CD4-positive, CD25-positive, alpha-beta regulatory T cell (primary cell): Measurements from ENCODE around the gene FNIP1. TPM values are rescaled to one million over a fixed set of nuclear protein-coding genes. Genes with fewer than 3 reads are reported as not detected.

Experiments
- ATAC-seq, 2 donors: fragments of 150-1000 bp; cut with Tn5 transposase; one replicate each; pipeline ENCODE4 v1.10.0; 2021; ENCODE audit warnings: low read depth in 2 of 2, moderate number of reproducible peaks in 2 of 2, moderate library complexity in 1 of 2
- DNase-seq, 3 donors: peaks; one replicate each; pipeline versions ENCODE4 v3.0.0 to v3.0.0-alpha.2; 2012 to 2022; ENCODE audit warnings: mixed read lengths in 1 of 3
- H3K27ac ChIP-seq: one replicate; pipeline ENCODE4 v1.7.0; 2013; ENCODE audit warnings: mild to moderate bottlenecking, low read length; ENCODE audit not compliant: insufficient read depth, poor library complexity, severe bottlenecking
- H3K27me3 ChIP-seq: one replicate; pipeline ENCODE4 v1.7.0; 2013; ENCODE audit warnings: low read length; ENCODE audit not compliant: control insufficient read depth, insufficient read depth
- H3K36me3 ChIP-seq: one replicate; pipeline ENCODE4 v1.7.0; 2013; ENCODE audit warnings: mild to moderate bottlenecking, low read length, moderate library complexity; ENCODE audit not compliant: control insufficient read depth, insufficient read depth
- H3K4me1 ChIP-seq: 2 replicates; pipeline ENCODE4 v1.7.0; 2013; ENCODE audit warnings: mild to moderate bottlenecking, low read length; ENCODE audit not compliant: insufficient read depth, control insufficient read depth, poor library complexity, severe bottlenecking
- H3K4me3 ChIP-seq: one replicate; pipeline ENCODE4 v1.7.0; 2013; ENCODE audit warnings: low read depth, mild to moderate bottlenecking, low read length, moderate library complexity
- H3K9me3 ChIP-seq, 2 experiments: 1 replicate in 1 of 2; 2 replicates in 1 of 2; pipeline ENCODE4 v1.7.0; 2013; ENCODE audit warnings: low read length in 2 of 2, mild to moderate bottlenecking in 1 of 2, moderate library complexity in 1 of 2; ENCODE audit not compliant: control insufficient read depth in 2 of 2
- H3K27ac Mint-ChIP-seq, 3 donors: one replicate each; pipeline ENCODE4 v1.8.0; 2020 to 2022; ENCODE audit warnings: mild to moderate bottlenecking in 3 of 3, mixed read lengths in 3 of 3, moderate library complexity in 2 of 3
- H3K27me3 Mint-ChIP-seq: one replicate; pipeline ENCODE4 v1.8.0; 2022; ENCODE audit warnings: mild to moderate bottlenecking, mixed read lengths
- H3K36me3 Mint-ChIP-seq: one replicate; pipeline ENCODE4 v1.8.0; 2020; ENCODE audit warnings: mixed read lengths
- H3K4me1 Mint-ChIP-seq, 4 donors: one replicate each; pipeline ENCODE4 v1.8.0; 2020 to 2022; ENCODE audit warnings: mixed read lengths in 4 of 4, mild to moderate bottlenecking in 1 of 4
- H3K4me3 Mint-ChIP-seq, 4 donors: one replicate each; pipeline ENCODE4 v1.8.0; 2020 to 2022; ENCODE audit warnings: mild to moderate bottlenecking in 4 of 4, mixed read lengths in 4 of 4, moderate library complexity in 3 of 4
- H3K9me3 Mint-ChIP-seq, 7 donors: one replicate each; pipeline ENCODE4 v1.8.0; 2020 to 2022; ENCODE audit warnings: mixed read lengths in 7 of 7, mild to moderate bottlenecking in 3 of 7, moderate library complexity in 2 of 7
- polyA plus RNA-seq, 4 donors: library from polyadenylated mRNA; unstranded; fragments of 300-500 nt; fragmentation: Illumina TruSeq; gene quantifications; one replicate each; pipeline ENCODE4 v1.2.3, GENCODE V29; 2021
- total RNA-seq: library from RNA; stranded (reverse); gene quantifications from one replicate; pipeline ENCODE4 v1.2.3, GENCODE V29; 2022

The FNIP1 gene
- total and polyA plus RNA-seq, 5 donors from 2014 or later, result 10.0 to 33.2 (median 14.1) TPM

DNA sequence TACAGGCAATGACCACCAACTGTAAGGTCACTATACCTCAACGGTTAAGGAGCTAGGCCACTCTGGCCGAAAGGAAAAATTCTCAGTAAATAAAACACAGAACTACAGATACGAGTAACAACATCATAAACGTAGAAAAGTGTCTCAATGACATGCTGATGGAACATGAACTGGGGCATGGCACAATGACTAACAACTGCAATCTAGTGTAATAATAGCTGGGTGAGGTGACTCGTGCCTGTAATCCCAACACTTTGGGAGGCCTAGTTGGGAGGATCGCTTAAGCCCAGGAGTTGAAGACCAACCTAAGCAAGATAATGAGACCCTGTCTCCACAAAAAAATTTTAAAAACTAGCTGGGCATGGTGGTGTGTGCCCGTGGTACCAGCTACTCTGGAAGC is 152.0 kb downstream of the FNIP1 start:
- Mint-ChIP-seq H3K9me3 (no peaks in the 10 kb centered on the region), H3K27me3 (no peaks in the 10 kb centered on the region), H3K4me1 (peaks cover 6 to 15% (median 11%) of the 10 kb centered on the region in 4 donors), H3K4me3 (no peak overlapping the region), H3K36me3 (peaks cover 27% of the 10 kb centered on the region), H3K27ac (peak overlapping the region in 1 of 3 donors; percentile 16)
- Histone ChIP-seq H3K27ac (no peak overlapping the region), H3K9me3 (no peaks in the 10 kb centered on the region), H3K4me3 (no peak overlapping the region), H3K4me1 (peaks cover 7% of the 10 kb centered on the region), H3K36me3 (peaks cover 23% of the 10 kb centered on the region), H3K27me3 (no peaks in the 10 kb centered on the region)
- ATAC-seq, result no peak
- no peak for DNase-seq

DNA sequence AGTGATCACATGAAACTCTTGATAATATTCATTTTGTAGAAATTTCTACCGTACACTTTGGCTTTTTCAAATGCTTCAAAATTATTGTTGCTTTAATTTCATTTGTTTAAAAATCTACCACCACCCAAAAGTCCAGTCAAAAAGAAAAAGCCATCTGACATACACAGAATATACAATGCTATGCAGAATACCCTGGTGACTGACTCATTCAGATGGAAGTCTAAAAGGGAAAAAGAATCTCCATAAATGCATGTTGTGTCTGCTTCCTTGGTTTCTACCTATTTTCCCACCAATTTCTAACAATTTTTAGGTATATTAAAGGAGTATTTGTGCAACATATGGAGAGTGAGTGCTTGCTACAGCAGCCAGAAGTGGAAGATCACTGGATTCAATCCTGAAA is 152.4 kb downstream of the FNIP1 start:
- H3K4me3 ChIP-seq, result no peak overlapping the region
- no peaks in the 10 kb centered on the region for H3K9me3 Mint-ChIP-seq
- no peaks in the 10 kb centered on the region for H3K9me3 ChIP-seq
- H3K4me1 ChIP-seq, result peaks cover 11% of the 10 kb centered on the region
- no peak overlapping the region for H3K4me3 Mint-ChIP-seq
- peaks cover 6 to 20% (median 16%) of the 10 kb centered on the region in 4 donors for H3K4me1 Mint-ChIP-seq
- no peak for DNase-seq
- H3K27me3 ChIP-seq, result no peaks in the 10 kb centered on the region
- H3K36me3 ChIP-seq, result peaks cover 23% of the 10 kb centered on the region
- ATAC-seq, result no peak
- H3K27me3 Mint-ChIP-seq, result no peaks in the 10 kb centered on the region
- H3K27ac Mint-ChIP-seq, result no peak overlapping the region
- H3K27ac ChIP-seq, result no peak overlapping the region
- peaks cover 24% of the 10 kb centered on the region for H3K36me3 Mint-ChIP-seq

DNA sequence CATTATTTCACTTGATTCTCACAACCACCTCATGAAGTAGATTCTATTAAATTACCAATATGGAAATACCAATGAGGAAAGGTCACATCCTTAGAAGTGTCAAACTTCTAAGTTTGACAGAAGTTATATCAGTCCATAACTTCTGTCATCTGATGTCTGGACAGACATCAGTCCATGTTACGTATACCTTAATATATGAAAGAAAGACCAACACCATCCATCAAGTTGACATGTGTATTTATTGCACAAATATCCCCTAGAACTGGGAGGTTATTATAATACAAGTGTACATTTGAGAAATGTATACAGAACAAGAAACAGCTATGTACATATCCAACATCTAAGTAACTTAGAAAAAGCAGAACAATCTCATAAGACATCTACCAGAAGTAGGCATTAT is 155.3 kb downstream of the FNIP1 start:
- Mint-ChIP-seq H3K4me1 (peaks cover 6 to 32% (median 17%) of the 10 kb centered on the region in 4 donors), H3K9me3 (no peaks in the 10 kb centered on the region), H3K27ac (peak overlapping the region in 1 of 3 donors; percentile 91), H3K27me3 (no peaks in the 10 kb centered on the region), H3K4me3 (no peak overlapping the region), H3K36me3 (peaks cover 14% of the 10 kb centered on the region)
- no peaks in the 10 kb centered on the region for H3K9me3 ChIP-seq
- no peaks in the 10 kb centered on the region for H3K27me3 ChIP-seq
- H3K27ac ChIP-seq, result no peak overlapping the region
- H3K36me3 ChIP-seq, result peaks cover 18% of the 10 kb centered on the region
- ATAC-seq, result no peak
- no peak overlapping the region for H3K4me3 ChIP-seq
- no peak for DNase-seq
- H3K4me1 ChIP-seq, result peaks cover 16% of the 10 kb centered on the region

DNA sequence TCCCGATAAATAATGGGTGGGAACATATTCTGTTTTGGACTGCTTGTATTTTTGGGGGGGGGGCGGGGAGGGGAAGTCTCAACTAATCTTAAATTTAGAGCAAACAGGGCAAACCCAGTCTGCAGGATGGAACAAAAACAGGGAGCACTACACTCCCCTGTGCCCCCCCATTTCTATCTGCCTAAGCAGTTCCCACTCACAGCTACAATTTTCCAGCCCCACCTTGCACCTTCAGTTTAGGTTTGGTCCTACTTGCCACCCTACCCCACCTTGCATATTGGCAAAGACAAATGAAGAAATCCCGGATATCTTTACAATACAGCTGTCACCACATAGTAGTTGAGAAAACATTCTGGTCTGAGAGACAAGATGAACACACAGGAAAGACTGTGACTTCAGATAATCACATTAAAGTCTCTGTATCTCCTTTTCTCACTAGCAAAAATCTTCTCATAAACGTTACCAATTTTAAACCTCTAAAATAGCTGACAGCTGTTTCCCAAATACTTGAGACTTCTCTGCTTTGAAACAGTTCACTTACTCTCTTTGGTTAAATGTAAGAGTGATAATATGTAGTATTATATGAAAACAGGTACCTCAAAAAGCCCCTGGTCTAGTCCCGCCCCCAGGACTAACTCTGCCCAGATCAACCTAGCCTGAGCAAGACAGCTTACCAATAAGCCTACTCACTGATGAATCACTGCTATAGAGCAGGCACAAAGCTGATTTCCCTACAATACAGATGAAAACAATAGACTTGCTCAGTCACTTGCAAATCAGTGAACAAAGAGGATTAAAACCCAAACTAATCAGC is 156.6 kb downstream of the FNIP1 start:
- Mint-ChIP-seq H3K36me3 (peaks cover 12% of the 10 kb centered on the region), H3K27me3 (no peaks in the 10 kb centered on the region), H3K4me3 (peak overlapping the region in 3 of 4 donors; percentile 15 to 66 (median 50)), H3K9me3 (no peaks in the 10 kb centered on the region), H3K4me1 (peaks cover 11 to 38% (median 24%) of the 10 kb centered on the region in 4 donors), H3K27ac (peak overlapping the region; percentile 26 to 91 (median 83))
- Histone ChIP-seq H3K27me3 (no peaks in the 10 kb centered on the region), H3K9me3 (no peaks in the 10 kb centered on the region), H3K36me3 (peaks cover 15% of the 10 kb centered on the region), H3K4me3 (no peak overlapping the region), H3K27ac (peak overlapping the region; percentile 28), H3K4me1 (peaks cover 26% of the 10 kb centered on the region)
- DNase-seq (peak; percentile 6 to 40 (median 27)), ATAC-seq (peak; percentile 87 to 89)

DNA sequence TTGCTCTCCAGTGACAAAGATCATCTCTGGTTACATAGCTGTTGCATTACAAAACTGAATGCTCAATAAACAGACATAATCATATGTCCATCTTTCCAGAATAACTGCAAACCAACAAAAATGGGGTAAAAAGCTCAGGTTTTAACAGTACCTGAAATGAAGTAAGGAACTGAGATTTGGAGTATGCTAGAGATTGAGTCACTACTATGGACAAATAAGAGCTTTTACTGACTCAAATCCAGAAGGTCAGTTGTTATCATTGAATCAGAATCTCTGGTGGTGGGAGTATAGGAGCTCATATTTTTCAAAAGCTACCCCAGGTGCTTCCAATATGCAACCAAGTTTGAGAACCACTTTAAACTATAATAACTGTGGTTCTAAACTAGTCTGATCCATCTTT is 157.7 kb downstream of the FNIP1 start:
- Histone ChIP-seq H3K4me3 (no peak overlapping the region), H3K4me1 (peaks cover 31% of the 10 kb centered on the region), H3K9me3 (no peaks in the 10 kb centered on the region), H3K27me3 (no peaks in the 10 kb centered on the region), H3K36me3 (peaks cover 4% of the 10 kb centered on the region), H3K27ac (no peak overlapping the region)
- H3K27me3 Mint-ChIP-seq, result no peaks in the 10 kb centered on the region
- H3K9me3 Mint-ChIP-seq, result no peaks in the 10 kb centered on the region
- H3K36me3 Mint-ChIP-seq, result peaks cover under 1% of the 10 kb centered on the region
- H3K27ac Mint-ChIP-seq, result peak overlapping the region; percentile 34 to 96 (median 91)
- no peak for ATAC-seq
- H3K4me3 Mint-ChIP-seq, result peak overlapping the region in 1 of 4 donors; percentile 1
- H3K4me1 Mint-ChIP-seq, result peaks cover 15 to 43% (median 28%) of the 10 kb centered on the region in 4 donors
- DNase-seq, result no peak

DNA sequence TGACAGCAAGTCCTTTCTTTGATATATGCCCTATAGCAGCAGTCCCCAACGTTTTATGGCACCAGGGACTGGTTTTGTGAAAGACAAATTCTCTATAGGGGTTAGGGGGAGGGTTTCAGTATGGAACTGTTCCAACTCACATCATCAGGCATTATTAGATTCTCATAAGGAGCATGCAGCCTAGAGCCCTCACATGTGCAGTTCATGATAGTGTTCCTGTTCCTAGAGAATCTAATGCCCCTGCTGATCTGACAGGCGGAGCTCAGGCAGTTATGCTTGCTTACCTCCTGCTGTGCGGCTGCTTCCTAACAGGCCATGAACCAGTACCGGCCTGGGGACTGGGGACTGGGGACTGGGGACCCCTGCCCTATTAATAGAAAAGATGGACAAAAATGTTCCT is 159.1 kb downstream of the FNIP1 start:
- Mint-ChIP-seq H3K36me3 (no peaks in the 10 kb centered on the region), H3K4me1 (peaks cover 17 to 48% (median 33%) of the 10 kb centered on the region in 4 donors), H3K27ac (no peak overlapping the region), H3K4me3 (peak overlapping the region in 1 of 4 donors; percentile 3), H3K9me3 (no peaks in the 10 kb centered on the region), H3K27me3 (no peaks in the 10 kb centered on the region)
- Histone ChIP-seq H3K4me1 (peaks cover 45% of the 10 kb centered on the region), H3K27me3 (no peaks in the 10 kb centered on the region), H3K9me3 (no peaks in the 10 kb centered on the region), H3K36me3 (no peaks in the 10 kb centered on the region), H3K4me3 (no peak overlapping the region), H3K27ac (no peak overlapping the region)
- DNase-seq, result no peak
- no peak for ATAC-seq

DNA sequence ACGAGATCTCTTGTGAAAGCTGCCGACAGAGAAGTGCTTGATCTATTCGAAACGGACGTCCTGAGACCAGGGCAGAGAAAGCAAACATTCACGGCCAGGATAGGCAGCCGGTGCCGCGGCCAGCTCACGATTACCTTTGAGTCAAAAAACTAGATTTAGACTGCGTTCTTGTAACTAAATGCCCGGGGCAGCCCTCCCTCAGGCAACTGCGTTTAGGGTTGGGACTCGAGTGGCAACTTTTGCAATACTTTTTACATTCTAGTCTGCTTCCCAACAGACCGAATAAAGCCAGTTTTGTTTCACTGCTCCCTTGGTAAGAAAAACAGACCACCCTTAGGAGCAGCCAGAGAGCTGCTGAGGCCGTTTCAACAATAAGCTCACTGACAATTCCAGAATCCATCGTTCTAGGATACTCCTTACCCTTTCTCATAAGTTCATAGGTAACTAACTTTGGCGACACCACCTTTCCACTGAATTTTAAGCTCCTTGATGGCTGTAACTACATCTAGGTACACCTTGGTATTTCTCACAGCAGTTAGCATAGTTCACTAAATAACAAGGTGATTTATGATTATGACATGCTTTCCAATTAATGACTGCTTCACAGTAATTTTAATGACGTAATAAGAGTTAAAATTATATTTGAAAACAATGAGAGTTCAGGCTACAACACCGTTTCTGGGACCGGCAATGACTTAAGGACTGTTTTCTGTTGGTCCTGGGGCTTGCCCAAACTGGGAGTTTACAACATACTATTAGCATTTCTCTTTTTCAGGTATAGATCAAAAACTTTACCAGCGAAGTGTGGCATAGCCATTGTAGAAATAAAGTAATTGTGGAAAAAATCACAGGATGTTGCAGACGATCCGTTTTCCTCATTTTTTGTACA is 160.9 kb downstream of the FNIP1 start:
- Mint-ChIP-seq H3K4me3 (peak overlapping the region; percentile 89 to 97 (median 96)), H3K36me3 (no peaks in the 10 kb centered on the region), H3K9me3 (no peaks in the 10 kb centered on the region), H3K27ac (peak overlapping the region; percentile 98 to 100 (median 99)), H3K27me3 (no peaks in the 10 kb centered on the region), H3K4me1 (peaks cover 17 to 42% (median 33%) of the 10 kb centered on the region in 4 donors)
- Histone ChIP-seq H3K27me3 (no peaks in the 10 kb centered on the region), H3K9me3 (no peaks in the 10 kb centered on the region), H3K4me1 (peaks cover 63% of the 10 kb centered on the region), H3K27ac (peak overlapping the region; percentile 99), H3K36me3 (no peaks in the 10 kb centered on the region), H3K4me3 (peak overlapping the region; percentile 96)
- DNase-seq (peak in 2 of 3 donors; percentile 52 to 58), ATAC-seq (no peak)
